NCI-H1092 (cell line): ENCODE data around the gene TSC22D1.
"Not testable (repeated sequence)": the region's sequence is repeated elsewhere in the genome, so short reads cannot be mapped to it uniquely, and the experiment has no call there.

ENCODE experiments used
- DNase-seq: peaks from one replicate; lab custom pipeline; 2025; lab: John Stamatoyannopoulos, UW

Gene TSC22D1

GRCh38 chr13:44573071-44573470, 3.1 kb downstream of the TSC22D1 start:
- DNase-seq, result no peak

- no peak for DNase-seq
Measured at GRCh38 chr13:44566601-44567000, 9.5 kb downstream of the TSC22D1 start.

- no peak for DNase-seq
Measured at GRCh38 chr13:44565881-44566280, 10.2 kb downstream of the TSC22D1 start.

GRCh38 chr13:44564936-44565335, 11.2 kb downstream of the TSC22D1 start:
- no peak for DNase-seq

GRCh38 chr13:44562853-44563252, 13.3 kb downstream of the TSC22D1 start:
- not testable (repeated sequence) for DNase-seq

- DNase-seq, result no peak
Measured at GRCh38 chr13:44561351-44561750, 14.8 kb downstream of the TSC22D1 start.

- DNase-seq, result no peak
Measured at GRCh38 chr13:44557986-44558385, 18.1 kb downstream of the TSC22D1 start.

GRCh38 chr13:44555207-44555606, 20.9 kb downstream of the TSC22D1 start:
- no peak for DNase-seq

- DNase-seq, result no peak
Measured at GRCh38 chr13:44549476-44549875, 26.7 kb downstream of the TSC22D1 start.

GRCh38 chr13:44546164-44546563, 30.0 kb downstream of the TSC22D1 start:
- DNase-seq, result no peak

GRCh38 chr13:44543369-44543768, 32.8 kb downstream of the TSC22D1 start:
- DNase-seq, result no peak

- no peak for DNase-seq
Measured at GRCh38 chr13:44542361-44542760, 33.8 kb downstream of the TSC22D1 start.

GRCh38 chr13:44541601-44542000, 34.5 kb downstream of the TSC22D1 start:
- no peak for DNase-seq

GRCh38 chr13:44540761-44541434, 35.2 kb downstream of the TSC22D1 start:
- no peak for DNase-seq

GRCh38 chr13:44537248-44537647, 38.9 kb downstream of the TSC22D1 start:
- DNase-seq, result no peak

GRCh38 chr13:44523146-44524015, 52.7 kb downstream of the TSC22D1 start:
- DNase-seq, result no peak

GRCh38 chr13:44519642-44520041, 56.5 kb downstream of the TSC22D1 start:
- no peak for DNase-seq

GRCh38 chr13:44516771-44517170, 59.4 kb downstream of the TSC22D1 start:
- DNase-seq, result no peak

GRCh38 chr13:44514278-44514677, 61.9 kb downstream of the TSC22D1 start:
- no peak for DNase-seq

GRCh38 chr13:44509853-44510252, 66.3 kb downstream of the TSC22D1 start:
- DNase-seq, result not testable (repeated sequence)

GRCh38 chr13:44508562-44509077, 67.5 kb downstream of the TSC22D1 start:
- DNase-seq, result no peak

- DNase-seq, result no peak
Measured at GRCh38 chr13:44507639-44508038, 68.5 kb downstream of the TSC22D1 start.

- no peak for DNase-seq
Measured at GRCh38 chr13:44506719-44507118, 69.4 kb downstream of the TSC22D1 start.
